Activated CD4-positive, alpha-beta T cell treated with anti-CD3 and anti-CD28 coated beads for 4 hours (primary cell): Measurements from ENCODE around the gene ZCCHC14.

ENCODE experiments used
- DNase-seq, 2 donors: peaks; one replicate each; pipeline ENCODE4 v3.0.0-alpha.2; 2020

ZCCHC14 gene

DNA sequence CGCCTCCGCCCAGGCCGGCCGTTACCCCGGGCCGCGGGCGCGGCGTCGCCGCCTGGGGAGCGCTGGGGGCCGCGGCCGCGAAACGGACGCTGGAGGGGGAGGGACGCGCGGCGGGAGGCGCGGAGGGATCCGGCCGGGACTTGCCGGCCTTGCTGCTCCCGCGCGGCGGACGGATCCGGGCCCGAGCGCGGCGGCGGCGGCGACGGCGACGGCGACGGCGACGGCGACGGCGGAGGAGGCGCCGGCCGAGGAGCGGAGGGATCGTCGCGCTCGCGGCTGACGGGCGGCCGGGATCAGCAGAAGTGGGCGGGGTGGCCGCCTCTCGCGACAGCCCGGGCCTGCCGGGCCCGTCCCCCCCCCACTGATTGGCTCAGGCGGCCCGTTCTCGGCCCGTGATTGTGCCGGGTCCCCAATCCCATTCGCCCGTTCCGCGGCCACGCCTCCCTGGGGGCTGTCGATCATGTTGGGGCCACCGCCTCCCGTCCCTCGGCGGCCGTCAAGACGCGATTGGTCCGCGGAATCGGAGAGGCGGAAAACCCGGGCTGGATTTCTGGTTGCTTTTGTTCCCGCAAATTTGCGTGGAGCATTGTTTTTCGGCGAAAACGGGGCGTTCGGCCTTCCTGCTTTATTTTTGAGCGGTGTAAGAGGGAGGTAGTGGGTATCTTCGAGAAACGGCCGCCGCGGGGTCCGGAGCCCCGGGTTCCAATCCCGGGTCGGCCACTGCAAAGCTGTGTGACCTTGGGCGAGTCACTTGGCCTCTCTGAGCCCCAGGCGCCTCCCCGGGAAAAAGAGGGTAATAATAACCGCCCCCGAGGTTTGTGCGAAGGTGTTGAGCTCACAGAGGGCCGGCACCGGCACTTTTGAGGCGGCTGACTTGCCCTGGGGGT lies at the start of gene ZCCHC14:
Gene ZCCHC14, minus strand, starts transcription at position 304 of the 887 bp plus-strand sequence. CDS start 786 bp downstream, outside the sequence.
- peak; percentile 99 for DNase-seq

DNA sequence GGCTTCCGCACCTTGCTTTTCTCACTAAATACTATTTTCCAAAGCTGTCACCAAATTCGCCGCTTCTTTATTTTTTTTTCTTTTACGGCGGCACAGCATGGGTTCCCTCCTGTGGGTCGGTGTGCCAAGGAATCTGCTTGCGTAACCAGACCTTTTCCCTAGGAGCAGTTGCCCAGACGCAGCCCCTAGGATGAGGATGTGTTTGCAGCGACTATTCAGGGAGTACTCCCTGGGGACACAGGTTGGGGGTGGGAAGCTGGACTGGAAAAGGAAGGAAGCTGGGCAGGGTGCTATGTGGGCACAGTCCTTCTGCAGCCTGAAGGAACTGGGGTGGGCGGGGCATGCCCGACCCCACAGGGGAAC lies 49.0 kb upstream of the ZCCHC14 start:
- no peak for DNase-seq

DNA sequence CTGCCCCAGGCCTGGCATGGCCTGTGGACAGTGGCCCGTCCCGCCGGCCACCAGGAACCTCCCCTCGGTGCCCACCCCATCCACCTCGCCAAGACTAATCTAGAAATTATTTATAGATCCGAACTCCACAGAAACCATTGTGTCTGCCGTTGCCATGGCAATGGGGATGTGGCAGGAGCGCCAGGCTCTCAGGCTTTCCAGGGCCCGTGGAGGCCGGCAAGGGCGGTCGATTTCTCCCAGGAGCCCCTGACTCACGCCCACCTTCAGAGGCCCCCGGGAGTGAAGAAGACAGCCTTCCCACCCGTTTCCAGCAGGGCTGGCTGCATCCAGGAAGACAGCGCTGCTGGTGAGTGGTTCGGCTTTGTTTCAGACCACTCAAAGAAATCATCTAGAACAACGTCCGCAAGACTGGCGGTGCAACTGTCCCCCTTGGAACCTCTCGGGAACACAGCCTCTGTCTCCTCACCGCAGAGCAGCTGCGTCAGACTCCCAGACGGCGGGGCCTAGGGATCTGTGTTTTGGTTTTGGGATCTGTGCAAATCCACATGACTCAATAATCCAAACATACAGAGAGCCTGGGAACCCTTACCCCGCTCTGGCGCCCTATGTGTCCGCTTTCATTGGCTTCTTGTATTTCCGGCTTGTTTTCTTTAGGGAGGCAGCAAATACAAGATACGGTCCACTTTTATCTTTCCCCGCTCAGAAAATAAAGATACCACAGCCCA lies 48.5 kb upstream of the ZCCHC14 start:
- DNase-seq: no peak

DNA sequence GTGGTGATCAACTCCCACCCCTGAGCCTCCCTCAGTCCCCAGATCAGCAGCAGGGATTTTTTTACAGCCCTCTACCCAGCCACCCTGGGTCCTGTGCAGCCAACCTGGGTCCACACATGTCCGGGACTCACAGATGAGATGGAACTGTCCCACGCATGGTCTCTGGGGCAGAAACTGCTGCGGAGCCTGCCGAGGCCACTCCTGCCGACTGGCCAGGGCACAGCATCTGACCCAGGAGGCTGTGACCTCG lies 48.0 kb upstream of the ZCCHC14 start:
- no peak for DNase-seq

DNA sequence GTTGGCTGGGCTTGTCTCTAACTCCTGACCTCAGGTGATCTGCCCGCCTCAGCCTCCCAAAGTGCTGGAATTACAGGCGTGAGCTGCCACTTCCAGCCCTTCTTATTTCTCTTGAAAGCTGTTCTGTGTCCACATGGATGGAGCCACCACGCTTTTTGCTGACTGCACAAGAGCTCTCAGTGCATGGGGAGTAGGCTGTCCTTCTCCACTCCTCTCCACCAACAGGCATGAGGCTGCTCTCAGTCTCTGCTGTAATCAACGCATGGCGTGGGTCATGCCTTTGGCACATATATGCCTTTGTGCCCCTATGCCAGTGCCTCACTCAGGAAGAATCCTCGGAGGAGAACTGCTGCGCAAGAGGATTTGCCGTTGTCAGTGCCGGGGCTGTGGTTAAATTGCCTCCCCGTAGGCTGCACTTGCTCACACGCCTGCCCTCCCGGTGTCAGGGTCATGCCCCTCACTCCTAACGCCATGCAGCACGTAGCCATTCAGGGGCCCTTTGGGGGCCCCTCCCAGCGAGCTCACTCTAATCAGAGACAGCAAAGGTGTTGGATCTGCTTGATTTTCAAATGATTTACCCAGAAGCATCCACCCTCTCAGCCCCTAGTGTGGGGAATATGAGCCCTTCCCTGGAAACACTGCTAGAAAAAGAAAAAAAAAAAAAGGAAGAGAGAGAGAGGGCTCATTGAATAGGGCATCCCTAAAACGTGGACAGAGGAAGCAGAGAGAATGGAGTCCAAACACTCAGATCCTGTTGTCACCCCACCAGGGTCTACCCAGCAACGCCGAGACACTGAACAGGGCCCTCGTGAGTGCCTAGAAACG lies 47.5 kb upstream of the ZCCHC14 start:
- no peak for DNase-seq

DNA sequence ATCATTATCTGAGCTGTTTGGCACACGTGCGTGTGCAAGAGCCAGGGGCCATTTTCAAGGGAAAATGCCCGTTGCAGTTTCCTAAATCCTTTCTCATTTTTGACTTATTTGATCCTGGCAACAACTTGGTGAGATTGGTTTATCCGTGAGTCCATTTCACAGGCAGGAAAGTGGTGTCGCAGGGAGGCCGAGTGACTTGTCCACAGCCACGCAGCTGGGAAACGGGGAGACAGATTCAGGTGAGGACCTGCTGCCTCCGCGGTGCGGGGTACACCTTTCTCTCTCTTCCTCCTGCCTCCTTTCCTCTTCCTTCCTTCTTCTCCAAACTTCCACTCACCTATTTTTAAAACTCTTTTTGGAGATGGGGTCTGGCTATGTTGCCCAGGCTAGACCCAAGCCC lies 46.3 kb upstream of the ZCCHC14 start:
- no peak for DNase-seq

DNA sequence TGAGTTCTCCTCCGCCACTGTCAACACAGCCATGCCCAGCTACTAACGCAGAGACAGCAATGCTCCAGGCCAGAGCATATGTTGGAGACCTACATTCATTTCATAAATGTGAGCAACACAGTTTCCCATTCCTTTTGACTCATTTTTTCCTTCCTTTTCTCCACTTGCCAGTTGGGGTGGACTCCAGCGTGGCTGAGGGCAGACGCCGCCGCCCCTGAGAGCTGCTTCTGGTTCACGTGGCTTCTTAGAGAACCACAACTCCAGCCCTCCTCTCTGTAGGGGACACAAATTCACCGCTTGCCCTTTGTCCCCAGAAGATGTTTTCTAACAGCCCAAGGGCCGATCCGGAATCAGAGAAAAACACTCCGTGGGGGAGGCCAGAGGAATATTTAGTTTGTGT lies 45.8 kb upstream of the ZCCHC14 start:
- DNase-seq: no peak

DNA sequence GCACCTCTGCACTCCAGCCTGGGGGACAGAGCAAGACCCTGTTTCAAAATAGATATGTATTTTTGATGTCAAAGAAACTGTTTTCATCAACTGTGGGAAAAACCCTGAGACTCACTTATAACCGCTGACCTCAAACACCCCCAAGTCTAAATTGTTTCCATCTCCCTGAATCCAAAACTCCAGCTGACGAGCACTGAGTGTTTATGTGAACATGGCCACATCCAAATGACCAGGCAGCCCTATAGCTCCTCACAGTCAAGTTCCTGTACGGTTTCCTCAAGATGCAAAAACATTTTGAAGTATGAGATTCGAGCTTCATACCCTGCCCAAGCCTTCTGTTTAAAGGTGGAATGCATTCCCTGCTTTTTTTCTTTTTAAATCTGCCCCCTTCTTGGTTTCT lies 45.3 kb upstream of the ZCCHC14 start:
- no peak for DNase-seq

DNA sequence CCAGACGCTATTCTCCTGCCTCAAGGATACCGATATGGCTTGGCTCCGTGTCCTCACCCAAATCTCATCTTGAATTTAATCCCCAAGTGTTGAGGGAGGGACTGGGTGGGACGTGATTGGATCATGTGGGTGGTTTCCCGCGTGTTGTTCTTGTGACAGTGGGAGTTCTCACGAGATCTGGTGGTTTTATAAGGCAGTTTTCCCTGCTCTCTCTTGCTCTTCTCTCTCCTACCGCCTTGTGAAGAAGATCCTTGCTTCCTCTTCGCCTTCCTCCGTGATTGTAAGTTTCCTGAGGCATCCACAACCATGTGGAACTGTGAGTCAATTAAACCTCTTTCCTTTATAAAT lies 43.9 kb upstream of the ZCCHC14 start:
- DNase-seq: no peak

DNA sequence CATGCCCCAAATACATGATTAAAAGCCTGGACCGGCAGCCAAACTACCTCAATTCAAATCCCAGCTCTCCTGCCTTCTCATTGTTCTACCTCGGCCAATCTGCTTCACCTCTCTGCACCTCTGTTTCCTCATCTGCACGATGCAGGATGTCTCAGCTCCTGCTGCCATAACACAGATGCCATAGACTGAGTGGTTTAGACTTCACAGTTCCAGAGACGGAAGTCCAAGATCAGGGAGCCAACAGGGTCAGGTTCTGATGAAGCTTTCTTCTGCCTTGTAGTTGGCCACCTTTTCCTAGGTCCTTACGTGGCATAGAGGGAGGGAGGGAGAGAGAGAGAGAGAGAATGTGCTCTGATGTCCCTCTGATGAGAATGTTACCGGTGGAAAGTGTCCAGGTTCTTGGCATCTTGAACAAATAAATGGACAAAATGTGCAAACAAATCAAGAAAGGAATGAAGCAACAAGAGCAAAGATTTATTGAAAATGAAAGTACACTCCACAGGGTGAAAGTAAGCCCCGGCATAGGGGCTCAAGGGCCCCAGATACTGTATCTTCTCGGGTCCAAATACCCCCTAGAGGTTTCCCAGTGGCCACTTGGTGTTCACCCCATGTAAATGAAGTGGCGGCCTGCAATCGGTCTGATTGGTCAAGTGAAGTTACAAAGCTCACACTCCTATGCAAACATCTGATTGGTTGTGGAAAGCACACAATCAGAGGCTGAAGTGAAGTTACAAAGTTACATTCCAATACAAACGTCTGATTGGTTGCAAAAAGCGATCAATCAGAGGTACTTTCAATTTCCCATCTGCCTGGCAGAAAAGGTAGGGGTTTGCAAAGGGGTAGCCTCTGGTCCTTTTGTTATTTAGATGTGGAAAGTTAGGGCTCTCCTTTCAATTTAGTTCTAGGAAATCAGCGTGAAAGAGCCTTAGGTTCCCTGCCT lies 43.3 kb upstream of the ZCCHC14 start:
- no peak for DNase-seq

DNA sequence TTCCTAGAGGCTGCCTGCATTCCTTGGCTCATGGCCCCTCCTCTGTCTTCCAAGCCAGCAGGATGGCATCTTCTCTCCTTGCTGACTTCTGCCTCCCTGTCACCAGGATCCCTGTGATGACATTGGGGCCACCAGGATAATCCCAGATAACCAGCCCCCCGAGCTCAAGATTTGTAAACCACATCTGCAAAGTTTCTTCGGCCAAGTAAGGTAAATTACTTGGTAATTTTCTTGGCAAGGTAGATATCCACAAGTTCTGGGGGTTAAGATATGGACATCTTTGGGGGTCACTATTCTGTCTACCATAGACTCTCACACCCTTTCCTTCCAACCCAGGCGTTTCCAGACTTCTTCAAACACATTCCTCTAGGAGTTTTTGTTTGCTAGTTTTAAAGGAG lies 42.6 kb upstream of the ZCCHC14 start:
- DNase-seq: no peak

DNA sequence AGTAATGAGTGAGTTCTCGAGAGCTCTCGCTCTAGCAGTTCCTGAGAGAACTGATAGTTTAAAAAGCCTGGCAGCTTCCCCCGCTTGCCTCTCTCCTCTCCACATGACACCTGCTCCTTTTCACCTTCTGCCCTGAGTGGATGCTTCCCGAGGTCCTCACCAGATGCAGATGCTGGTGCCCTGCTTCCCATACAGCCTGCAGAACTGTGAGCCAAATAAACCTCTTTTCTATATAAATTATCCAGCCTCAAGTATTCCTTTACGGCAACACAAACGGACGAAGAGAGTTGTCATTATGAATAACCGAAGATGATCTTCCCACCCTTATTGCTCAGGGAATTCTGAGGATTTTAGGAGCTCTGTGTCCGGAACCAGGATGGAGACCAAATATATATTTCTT lies 41.9 kb upstream of the ZCCHC14 start:
- DNase-seq: no peak

DNA sequence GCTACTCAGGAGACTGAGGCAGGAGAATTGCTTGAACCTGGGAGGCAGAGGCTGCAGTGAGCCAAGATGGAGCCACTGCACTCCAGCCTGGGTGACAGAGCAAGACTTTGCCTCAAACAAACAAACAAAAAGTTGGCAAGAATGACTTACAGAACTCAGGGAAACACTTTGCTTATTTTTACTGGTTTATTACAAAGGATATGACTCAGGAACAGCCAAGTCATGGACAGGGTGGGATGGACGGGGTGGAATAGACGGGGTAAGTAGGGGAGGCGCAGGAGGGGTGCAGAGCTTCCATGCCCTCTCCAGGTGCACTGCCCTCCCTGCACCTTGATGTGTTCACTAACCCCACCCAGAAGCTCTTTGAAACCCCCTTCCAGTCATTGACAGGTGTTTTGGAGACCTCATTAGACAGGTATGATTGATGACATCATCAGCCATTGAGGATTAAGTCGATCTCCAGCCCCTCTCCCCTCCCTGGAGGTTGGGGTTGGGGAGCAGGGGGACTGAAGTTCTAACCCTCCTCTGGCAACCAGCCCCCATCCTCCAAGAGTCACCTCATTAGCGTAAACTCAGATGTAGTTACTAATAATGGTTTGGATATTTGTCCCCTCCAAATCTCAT lies 41.3 kb upstream of the ZCCHC14 start:
- no peak for DNase-seq

DNA sequence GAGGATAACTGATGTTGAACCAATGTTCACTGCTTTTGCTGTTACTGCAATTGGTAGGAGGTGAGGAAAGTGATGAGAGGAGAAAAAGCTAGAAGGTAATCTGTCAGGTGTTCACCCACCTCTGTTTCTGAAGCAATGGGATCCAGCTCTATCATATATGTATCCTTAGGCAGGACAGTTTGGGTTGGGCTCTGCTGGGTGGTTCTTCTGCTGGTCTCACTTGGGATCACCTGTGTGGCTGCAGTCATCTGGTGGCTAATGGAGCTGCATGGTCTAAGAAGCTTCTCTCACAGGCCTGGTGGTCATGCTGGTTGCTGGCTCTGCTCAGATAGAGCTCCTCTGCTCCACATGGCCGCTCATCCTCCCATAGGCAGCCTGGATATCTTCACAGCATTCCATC lies 40.2 kb upstream of the ZCCHC14 start:
- no peak for DNase-seq

DNA sequence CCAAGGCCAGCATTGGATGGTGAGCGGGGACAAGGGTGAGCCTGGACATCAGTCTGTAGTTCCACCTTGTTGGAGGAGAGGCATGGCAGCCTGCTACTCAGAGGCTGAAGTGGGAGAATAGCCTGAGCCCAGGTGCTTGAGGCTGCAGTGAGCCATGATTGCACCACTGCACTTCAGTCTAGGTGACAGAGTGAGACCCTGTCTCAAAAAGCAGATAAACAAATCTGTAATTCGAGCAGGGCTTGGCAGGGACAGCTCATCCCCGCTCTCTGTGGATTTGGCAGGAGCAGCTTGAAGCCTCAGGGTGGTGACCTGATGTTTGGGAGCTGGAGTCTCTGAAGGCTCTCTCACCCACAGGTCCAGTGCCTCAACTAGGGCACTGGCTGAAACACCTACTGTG lies 38.6 kb upstream of the ZCCHC14 start:
- DNase-seq: no peak

DNA sequence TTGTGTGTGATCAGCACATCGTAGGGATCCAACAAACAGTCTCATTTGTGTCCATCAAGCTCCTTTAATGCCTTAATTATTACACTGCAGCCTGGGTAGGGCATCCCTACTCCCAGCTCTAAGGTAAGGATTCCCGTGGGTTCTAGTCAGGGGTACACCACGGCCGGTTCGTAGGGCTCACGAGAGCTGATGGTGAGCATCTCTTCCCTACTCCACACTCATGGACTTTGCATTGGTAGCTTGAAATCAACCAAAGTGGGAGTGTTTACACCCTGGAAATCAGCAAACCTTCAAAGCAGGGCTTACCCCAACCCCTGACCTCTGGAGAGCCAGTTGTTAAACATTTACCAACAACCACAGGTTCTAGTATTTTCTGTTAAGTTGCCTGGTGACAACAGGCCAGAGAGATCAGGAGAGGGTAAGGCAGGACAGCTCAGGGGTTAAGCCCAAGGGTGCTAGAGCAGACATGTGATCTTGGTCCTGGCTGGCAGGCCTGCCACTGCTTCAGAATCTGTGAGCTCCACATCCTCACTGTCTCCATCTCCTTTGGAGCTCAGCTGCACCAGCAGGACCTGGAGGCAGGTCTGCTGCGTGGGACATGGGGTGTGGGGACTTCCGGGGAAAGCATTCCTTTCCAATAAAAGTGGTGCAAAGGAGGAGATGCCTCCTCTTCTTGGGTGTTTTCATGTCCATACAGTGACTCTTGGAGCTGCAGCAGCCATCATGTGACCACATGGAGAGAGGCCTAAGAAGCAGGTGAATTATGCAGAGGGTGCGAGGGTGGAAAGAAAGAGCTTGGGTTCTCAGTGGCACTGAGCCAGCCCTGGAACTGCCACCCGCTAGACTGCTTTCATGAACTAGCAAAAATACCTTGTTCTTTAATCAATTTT lies 36.1 kb upstream of the ZCCHC14 start:
- no peak for DNase-seq

DNA sequence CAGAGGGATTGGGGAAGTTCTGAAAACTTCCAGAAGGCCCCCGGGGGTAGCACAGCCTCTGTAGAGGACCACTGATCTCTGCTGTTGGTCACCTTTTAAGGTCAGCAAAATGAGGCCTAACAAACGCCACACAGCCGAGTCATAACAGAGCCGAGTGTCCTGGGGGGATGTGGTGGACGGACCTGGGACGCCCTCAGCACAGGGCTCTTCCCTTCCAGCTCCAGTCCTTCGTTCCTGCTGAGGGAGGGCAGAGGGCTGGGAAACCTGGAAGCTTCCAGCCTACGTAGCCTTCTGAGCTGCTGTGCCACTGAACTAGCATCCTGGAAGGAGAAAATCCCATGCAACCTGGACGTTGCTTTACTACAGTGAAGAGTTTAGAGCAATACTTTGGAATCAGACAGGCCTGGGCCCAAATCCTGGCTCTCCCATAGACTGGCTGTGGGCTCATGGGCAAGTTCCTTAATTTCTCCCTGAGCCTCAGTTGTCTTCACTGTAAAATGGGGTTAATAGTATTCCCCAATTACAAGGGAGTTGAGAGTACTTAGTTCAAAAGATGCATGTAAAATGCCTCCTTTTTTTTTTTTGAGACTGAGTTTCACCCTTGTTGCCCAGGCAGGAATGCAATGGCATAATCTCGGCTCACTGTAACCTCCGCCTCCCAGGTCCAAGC lies 34.4 kb upstream of the ZCCHC14 start:
- no peak for DNase-seq

DNA sequence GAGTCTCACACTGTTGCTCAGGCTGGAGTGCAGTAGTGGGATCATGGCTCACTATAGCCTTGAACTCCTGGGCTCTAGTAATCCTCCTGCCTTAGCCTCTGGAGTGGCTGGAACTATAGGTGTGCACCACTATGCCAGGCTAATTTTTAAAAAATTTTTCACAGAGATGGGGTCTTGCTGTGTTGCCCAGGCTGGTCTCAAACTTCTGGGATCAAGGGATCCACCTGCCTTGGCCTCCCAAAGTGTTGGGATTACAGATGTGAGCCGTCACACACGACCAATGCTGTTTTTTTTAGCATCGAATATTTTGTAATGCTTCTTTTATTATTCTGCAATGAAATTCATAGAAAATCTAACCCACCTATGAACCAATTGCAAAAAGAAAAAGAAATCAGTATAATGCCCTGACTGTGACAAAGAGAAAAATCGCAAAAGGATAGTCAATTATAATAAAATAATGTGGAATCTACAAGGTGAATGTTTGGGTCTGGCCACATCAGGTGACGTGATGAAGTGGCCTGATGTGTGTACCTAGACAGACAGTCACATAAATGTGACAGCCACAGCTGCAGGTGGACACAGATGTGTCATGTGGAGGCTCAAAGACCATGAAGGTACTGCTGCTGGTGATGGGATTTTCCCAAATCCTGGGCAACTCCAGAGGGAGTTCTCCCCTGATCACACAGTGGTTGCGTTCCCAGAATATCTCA lies 33.6 kb upstream of the ZCCHC14 start:
- no peak for DNase-seq

DNA sequence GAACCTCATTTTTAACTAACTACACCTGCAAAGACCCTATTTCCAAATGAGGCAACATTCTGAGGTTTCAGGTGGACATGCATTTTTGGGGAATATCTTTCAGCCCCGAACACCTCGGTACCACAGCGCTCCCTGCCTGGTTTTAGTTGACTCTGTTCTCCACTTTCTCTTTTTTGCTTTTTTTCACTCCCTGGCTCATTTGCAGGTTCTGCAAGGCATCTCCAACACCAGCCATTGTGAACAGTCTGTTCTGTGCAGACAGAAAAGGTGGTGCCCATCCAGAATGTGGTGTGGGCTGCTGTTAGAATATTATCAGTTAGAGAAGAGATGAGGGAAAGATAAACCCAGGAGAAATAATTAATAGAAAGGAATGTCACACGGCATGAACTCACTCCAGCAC lies 32.5 kb upstream of the ZCCHC14 start:
- DNase-seq: no peak

DNA sequence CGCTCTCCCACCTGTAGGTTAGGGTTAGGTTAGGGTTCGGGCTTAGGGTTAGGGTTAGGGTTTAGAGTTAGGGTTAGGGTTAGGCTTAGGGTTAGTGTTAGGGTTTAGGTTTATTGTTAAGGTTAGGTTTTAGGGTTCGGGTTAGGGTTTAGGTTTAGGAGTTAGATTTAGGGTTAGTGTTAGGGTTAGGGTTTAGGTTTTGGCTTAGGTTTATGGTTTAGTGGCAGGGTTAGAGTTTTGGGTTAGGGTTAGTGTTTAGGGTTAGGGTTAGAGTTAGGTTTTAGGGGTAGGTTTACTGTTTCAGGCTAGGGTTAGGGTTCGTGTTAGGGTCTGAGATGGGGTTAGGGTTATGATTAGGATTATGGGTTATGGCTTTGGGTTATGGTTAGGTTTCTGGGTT lies 31.6 kb upstream of the ZCCHC14 start:
- DNase-seq: no peak
